Transverse colon (tissue), 3 donors: ENCODE results near the gene INSRR.

ENCODE experiments used
- POLR2A ChIP-seq: fragments of 450-650 bp; IDR thresholded peaks from one replicate; pipeline ENCODE4 v1.6.1; 2016; ENCODE audit warnings: antibody characterized with exemption, mild to moderate bottlenecking, moderate library complexity
- TF ChIP-seq, protein P1 (sequence below), 5 experiments: fragments of 200-600 bp in 3 of 5; fragments of 450-650 bp in 2 of 5; sonication (generic) in 3 of 5; IDR thresholded peaks; 1 replicate in 2 of 5; 2 replicates in 3 of 5; pipeline ENCODE4 v1.5.1; 2016 to 2017; ENCODE audit warnings: antibody characterized with exemption in 5 of 5, inconsistent platforms in 3 of 5, mild to moderate bottlenecking in 2 of 5, moderate library complexity in 1 of 5

GRCh38 chr1:156877433-156878170, 18.7 kb upstream of the INSRR start:
- TF ChIP-seq, protein P1, sequence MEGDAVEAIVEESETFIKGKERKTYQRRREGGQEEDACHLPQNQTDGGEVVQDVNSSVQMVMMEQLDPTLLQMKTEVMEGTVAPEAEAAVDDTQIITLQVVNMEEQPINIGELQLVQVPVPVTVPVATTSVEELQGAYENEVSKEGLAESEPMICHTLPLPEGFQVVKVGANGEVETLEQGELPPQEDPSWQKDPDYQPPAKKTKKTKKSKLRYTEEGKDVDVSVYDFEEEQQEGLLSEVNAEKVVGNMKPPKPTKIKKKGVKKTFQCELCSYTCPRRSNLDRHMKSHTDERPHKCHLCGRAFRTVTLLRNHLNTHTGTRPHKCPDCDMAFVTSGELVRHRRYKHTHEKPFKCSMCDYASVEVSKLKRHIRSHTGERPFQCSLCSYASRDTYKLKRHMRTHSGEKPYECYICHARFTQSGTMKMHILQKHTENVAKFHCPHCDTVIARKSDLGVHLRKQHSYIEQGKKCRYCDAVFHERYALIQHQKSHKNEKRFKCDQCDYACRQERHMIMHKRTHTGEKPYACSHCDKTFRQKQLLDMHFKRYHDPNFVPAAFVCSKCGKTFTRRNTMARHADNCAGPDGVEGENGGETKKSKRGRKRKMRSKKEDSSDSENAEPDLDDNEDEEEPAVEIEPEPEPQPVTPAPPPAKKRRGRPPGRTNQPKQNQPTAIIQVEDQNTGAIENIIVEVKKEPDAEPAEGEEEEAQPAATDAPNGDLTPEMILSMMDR (IDR thresholded peaks at IDR 0.05), result no peak
- no peak for TF ChIP-seq POLR2A
